ENCODE measurements around the gene ITFG1.

ITFG1 gene

GRCh38 chr16:47311738-47312505 is 148.9 kb downstream of the ITFG1 start:
- TF ChIP-seq BCL6B (tag by site-specific recombination; IDR thresholded peaks at IDR 0.05) (peak; percentile 34; the same call in 1 of the 2 replicates), ZNF530 (tag by site-specific recombination; IDR thresholded peaks at IDR 0.05; ENCODE audit: low read depth) (no peak)
- H3K4me3 ChIP-seq (ENCODE audit: low read depth, low read length): no peak overlapping the region
- ChIA-PET POLR2A (interaction anchor here (0.6 kb wide), 1 partner anchor 145 kb away, joined by 5 read pairs; no protein-coding TSS in a partner anchor), CTCF (interaction anchor here (0.6 to 0.7 kb wide), 2 partner anchors 9 to 41 kb away, joined by 3 read pairs; no protein-coding TSS in a partner anchor)
- no peaks in the 10 kb centered on the region for H3K36me3 ChIP-seq (ENCODE audit: control insufficient read depth in 2 of 2, insufficient read depth in 1 of 2, low read length in 2 of 2)
- H3K27ac ChIP-seq (ENCODE audit: extremely low read depth, low read depth, low read length): no peak overlapping the region
- H3K4me1 ChIP-seq (ENCODE audit: control insufficient read depth, insufficient read depth, low read length): no peaks in the 10 kb centered on the region
- no peaks in the 10 kb centered on the region for H3K9me3 ChIP-seq (ENCODE audit: control insufficient read depth, insufficient read depth, low read depth, low read length)

GRCh38 chr16:47310792-47311211 is 150.1 kb downstream of the ITFG1 start:
- Histone ChIP-seq H3K27ac (ENCODE audit: extremely low read depth, low read depth, low read length) (no peak overlapping the region), H3K36me3 (ENCODE audit: control insufficient read depth in 2 of 2, insufficient read depth in 1 of 2, low read length in 2 of 2) (no peaks in the 10 kb centered on the region), H3K4me3 (ENCODE audit: low read depth, low read length) (no peak overlapping the region), H3K4me1 (ENCODE audit: control insufficient read depth, insufficient read depth, low read length) (no peaks in the 10 kb centered on the region), H3K9me3 (ENCODE audit: control insufficient read depth, insufficient read depth, low read depth, low read length) (no peaks in the 10 kb centered on the region)
- CTCF ChIA-PET: no interaction called here
- TF ChIP-seq ZNF701 (tag by site-specific recombination; IDR thresholded peaks at IDR 0.05) (no peak), SP2 (tag by site-specific recombination; IDR thresholded peaks at IDR 0.05) (no peak), ZNF670 (tag by site-specific recombination; IDR thresholded peaks at IDR 0.05; ENCODE audit: low read depth) (no peak), ZNF148 (tag by site-specific recombination; IDR thresholded peaks at IDR 0.05; ENCODE audit: borderline replicate concordance) (no peak), SP7 (tag by site-specific recombination; IDR thresholded peaks at IDR 0.05) (no peak), ZNF302 (tag by site-specific recombination; IDR thresholded peaks at IDR 0.05; ENCODE audit: low read depth) (no peak), ZXDB (tag by site-specific recombination; IDR thresholded peaks at IDR 0.05) (no peak), GLIS2 (tag by site-specific recombination; IDR thresholded peaks at IDR 0.05) (no peak), ZNF544 (tag by site-specific recombination; IDR thresholded peaks at IDR 0.05) (no peak), SALL2 (tag by site-specific recombination; IDR thresholded peaks at IDR 0.05; ENCODE audit: borderline replicate concordance) (no peak), ZFHX2 (tag by site-specific recombination; conservative IDR thresholded peaks at IDR 0.05) (no peak), ZNF2 (tag by site-specific recombination; IDR thresholded peaks at IDR 0.05) (no peak), ZIC2 (tag by site-specific recombination; IDR thresholded peaks at IDR 0.05) (no peak)
- POLR2A ChIA-PET: no interaction called here

- H3K9me3 ChIP-seq (ENCODE audit: control insufficient read depth, insufficient read depth, low read depth, low read length): no peaks in the 10 kb centered on the region
- CTCF ChIA-PET: no interaction called here
- no peak overlapping the region for H3K27ac ChIP-seq (ENCODE audit: extremely low read depth, low read depth, low read length)
- no peaks in the 10 kb centered on the region for H3K4me1 ChIP-seq (ENCODE audit: control insufficient read depth, insufficient read depth, low read length)
- POLR2A ChIA-PET: no interaction called here
- H3K36me3 ChIP-seq (ENCODE audit: control insufficient read depth in 2 of 2, insufficient read depth in 1 of 2, low read length in 2 of 2): no peaks in the 10 kb centered on the region
- H3K4me3 ChIP-seq (ENCODE audit: low read depth, low read length): no peak overlapping the region
- TF ChIP-seq ZNF776 (tag by site-specific recombination; IDR thresholded peaks at IDR 0.05; ENCODE audit: borderline replicate concordance) (no peak), OVOL3 (tag by site-specific recombination; IDR thresholded peaks at IDR 0.05) (no peak), ZNF140 (tag by site-specific recombination; IDR thresholded peaks at IDR 0.05) (no peak), ZNF488 (tag by site-specific recombination; IDR thresholded peaks at IDR 0.05) (no peak), ZNF621 (tag by site-specific recombination; IDR thresholded peaks at IDR 0.05) (no peak), ZNF544 (tag by site-specific recombination; IDR thresholded peaks at IDR 0.05) (no peak), HOXC10 (CRISPR knock-in tag; IDR thresholded peaks at IDR 0.05) (no peak), ZNF777 (tag by site-specific recombination; IDR thresholded peaks at IDR 0.05; ENCODE audit: borderline replicate concordance) (no peak)
Observed at GRCh38 chr16:47309581-47310312, 151.1 kb downstream of the ITFG1 start.

Measured in HEK293 (cell line).